Measurements from ENCODE around the gene DPP6. TPM values are rescaled to one million over a fixed set of nuclear protein-coding genes. Genes with fewer than 3 reads are reported as not detected.
"Not testable (repeated sequence)": the region's sequence is repeated elsewhere in the genome, so short reads cannot be mapped to it uniquely, and the experiment has no call there.

The DPP6 gene
- total RNA-seq, 4 donors from 2014 or later, result 1.8 to 33.7 (median 6.4) TPM

DNA sequence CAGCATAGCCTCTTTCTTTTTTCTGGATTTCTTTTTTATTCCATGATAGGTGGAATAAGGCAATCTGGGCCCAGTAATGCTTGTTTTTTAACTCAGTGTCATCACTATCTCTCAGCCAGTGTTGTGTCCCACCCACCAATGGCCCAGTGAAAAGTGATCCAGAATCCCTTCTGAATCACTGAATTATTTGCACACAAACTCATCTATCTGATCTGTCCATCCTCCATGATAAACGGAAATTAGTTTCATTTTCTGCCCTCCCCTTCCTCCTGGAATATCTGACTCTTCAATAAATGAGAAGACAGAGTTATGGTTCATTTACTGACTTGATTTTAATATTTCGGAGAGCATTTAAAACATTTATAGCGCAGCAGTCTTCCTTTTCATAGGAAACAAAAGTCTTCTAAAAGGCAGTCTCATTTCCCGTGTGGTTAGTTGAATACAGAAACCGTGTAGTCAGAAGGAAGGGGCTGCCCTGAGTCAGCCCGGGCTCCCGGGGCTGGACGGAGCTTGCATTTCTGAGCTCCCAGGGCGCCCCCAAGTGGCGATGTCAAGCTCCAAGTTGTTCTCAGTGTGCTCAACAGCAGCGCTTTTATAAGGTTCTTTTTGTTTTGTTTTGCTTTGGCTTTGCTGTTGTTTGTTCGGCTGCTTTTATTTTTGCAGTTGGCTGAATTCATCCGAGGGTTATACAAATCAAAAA is 12.6 kb upstream of the DPP6 start:
- intact Hi-C loops (cut with DNase I; ENCODE audit: low total_unique reads); H3K27me3 ChIP-seq; H3K4me3 ChIP-seq; H3K9me3 ChIP-seq; H3K27ac ChIP-seq; in situ Hi-C loops (cut with MboI; ENCODE audit: low pct_ligation_motif_present in 1 of 4, low pct_unique_long_range_greater_than_20kb in 1 of 4, low sequenced_read_pairs in 3 of 4); H3K36me3 ChIP-seq; H3K4me1 ChIP-seq: not testable (repeated sequence)
- peak; percentile 21 for DNase-seq
- 2% methylated on average over 8 of the region's 13 CpGs; no CpG with 5 or more reads in 1 of the 2 donors for WGBS, 2 donors (ENCODE audit: low coverage in 1 of 2)
- TF ChIP-seq, protein P1, sequence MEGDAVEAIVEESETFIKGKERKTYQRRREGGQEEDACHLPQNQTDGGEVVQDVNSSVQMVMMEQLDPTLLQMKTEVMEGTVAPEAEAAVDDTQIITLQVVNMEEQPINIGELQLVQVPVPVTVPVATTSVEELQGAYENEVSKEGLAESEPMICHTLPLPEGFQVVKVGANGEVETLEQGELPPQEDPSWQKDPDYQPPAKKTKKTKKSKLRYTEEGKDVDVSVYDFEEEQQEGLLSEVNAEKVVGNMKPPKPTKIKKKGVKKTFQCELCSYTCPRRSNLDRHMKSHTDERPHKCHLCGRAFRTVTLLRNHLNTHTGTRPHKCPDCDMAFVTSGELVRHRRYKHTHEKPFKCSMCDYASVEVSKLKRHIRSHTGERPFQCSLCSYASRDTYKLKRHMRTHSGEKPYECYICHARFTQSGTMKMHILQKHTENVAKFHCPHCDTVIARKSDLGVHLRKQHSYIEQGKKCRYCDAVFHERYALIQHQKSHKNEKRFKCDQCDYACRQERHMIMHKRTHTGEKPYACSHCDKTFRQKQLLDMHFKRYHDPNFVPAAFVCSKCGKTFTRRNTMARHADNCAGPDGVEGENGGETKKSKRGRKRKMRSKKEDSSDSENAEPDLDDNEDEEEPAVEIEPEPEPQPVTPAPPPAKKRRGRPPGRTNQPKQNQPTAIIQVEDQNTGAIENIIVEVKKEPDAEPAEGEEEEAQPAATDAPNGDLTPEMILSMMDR (IDR thresholded peaks at IDR 0.05), result peak in 1 of 5 experiments; percentile 7

DNA sequence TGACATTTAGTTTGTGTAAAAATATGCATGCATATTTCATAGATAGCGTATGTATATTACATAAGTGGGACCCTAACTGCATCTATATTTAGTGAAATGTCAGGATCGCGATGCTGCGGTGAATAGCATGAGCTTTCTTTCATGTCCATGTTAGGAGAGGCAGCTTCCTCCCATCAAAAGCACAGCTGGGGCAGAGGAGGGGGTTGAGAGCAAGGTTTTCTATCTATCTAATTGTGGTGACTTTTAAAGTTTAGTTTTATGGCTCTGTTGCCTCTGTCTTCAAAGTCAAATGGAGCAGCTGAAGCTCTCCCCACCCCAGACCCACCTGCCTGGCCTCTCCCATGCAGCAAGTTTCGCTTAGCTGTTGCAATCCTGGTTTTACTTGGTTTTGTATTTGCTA is 1.8 kb upstream of the DPP6 start:
- in situ Hi-C loops (cut with MboI; ENCODE audit: low pct_ligation_motif_present in 1 of 4, low pct_unique_long_range_greater_than_20kb in 1 of 4, low sequenced_read_pairs in 3 of 4); H3K36me3 ChIP-seq; H3K9me3 ChIP-seq; H3K4me3 ChIP-seq; H3K27ac ChIP-seq; intact Hi-C loops (cut with DNase I; ENCODE audit: low total_unique reads); H3K4me1 ChIP-seq; DNase-seq: not testable (repeated sequence)
- peaks cover 11% of the 10 kb centered on the region for H3K27me3 ChIP-seq
- WGBS, 2 donors (ENCODE audit: low coverage in 1 of 2), result 84 to 92% methylated on average over 2 to 5 of the region's 5 CpGs

DNA sequence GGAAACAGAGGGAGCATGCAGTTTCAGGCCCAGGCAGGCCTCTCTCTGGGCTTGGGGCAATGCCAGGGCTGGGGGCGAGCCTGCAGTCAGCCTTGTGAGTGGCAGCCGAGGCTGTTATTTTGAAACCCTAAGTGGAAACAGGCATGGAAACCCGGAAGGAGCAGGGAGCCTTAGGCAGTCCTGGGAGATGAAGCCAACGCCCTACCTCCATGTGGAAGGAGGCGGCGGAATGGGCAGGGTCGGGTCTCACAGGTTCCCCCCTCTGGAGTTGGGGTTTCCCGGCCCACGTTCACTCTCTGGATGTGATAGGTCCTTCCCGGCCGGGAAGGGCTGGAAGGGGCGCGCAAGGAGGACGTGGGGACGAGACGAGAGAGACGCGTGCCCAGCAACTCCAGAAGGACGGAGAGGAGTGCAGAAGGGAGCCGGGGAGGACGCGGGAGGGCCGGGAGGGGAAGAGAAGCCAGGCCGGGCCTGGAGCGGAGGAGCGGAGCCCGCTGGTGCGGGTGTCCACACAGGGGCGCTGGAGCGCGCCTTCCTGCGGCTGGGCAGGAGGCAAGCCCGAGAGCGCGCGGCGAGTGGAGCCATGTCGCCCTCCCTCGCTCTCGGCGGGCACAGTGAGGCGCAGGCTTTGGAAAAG is 1.1 kb upstream of the DPP6 start:
- H3K36me3 ChIP-seq; in situ Hi-C loops (cut with MboI; ENCODE audit: low pct_ligation_motif_present in 1 of 4, low pct_unique_long_range_greater_than_20kb in 1 of 4, low sequenced_read_pairs in 3 of 4); H3K4me1 ChIP-seq; H3K9me3 ChIP-seq; intact Hi-C loops (cut with DNase I; ENCODE audit: low total_unique reads); DNase-seq; H3K4me3 ChIP-seq; H3K27ac ChIP-seq: not testable (repeated sequence)
- H3K27me3 ChIP-seq, result peaks cover 11% of the 10 kb centered on the region
- WGBS, 2 donors (ENCODE audit: low coverage in 1 of 2), result 27% methylated on average over 6 of the region's 42 CpGs; no CpG with 5 or more reads in 1 of the 2 donors

DNA sequence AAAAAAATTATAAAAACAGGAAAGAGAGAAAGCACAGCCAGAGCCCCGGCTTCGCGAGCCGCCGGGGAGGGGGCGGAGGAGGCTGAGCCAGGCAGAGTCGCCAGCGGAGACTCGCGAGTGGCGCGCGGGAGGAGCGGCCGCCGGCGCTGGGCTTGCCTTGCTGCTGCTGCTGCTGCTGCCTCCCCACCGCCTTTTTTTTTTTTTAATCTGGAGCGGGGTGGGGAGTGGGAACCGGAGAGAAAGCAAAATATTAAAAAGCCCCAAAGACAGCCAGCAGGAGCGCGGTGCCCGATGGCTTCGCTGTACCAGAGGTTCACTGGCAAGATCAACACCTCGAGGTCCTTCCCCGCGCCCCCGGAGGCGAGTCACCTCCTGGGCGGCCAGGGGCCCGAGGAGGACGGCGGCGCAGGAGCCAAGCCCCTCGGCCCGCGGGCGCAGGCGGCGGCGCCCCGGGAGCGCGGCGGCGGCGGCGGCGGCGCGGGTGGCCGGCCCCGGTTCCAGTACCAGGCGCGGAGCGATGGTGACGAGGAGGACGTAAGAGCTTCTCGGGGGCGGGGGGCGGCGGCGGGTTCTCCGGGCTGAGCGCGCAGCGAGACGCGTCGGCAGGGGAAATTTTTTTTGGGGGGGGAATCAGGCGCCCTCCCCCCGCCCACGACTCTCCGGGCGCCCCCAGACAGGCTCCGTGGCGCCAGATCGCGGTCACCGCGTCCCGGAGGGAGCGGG is 493 bp downstream of the DPP6 start:
- H3K4me3 ChIP-seq; in situ Hi-C loops (cut with MboI; ENCODE audit: low pct_ligation_motif_present in 1 of 4, low pct_unique_long_range_greater_than_20kb in 1 of 4, low sequenced_read_pairs in 3 of 4); intact Hi-C loops (cut with DNase I; ENCODE audit: low total_unique reads); H3K27ac ChIP-seq; H3K4me1 ChIP-seq; H3K36me3 ChIP-seq; H3K9me3 ChIP-seq; DNase-seq: not testable (repeated sequence)
- H3K27me3 ChIP-seq, result peaks cover 11% of the 10 kb centered on the region
- WGBS, 2 donors (ENCODE audit: low coverage in 1 of 2), result 21 to 30% methylated on average over 18 to 51 of the region's 83 CpGs

DNA sequence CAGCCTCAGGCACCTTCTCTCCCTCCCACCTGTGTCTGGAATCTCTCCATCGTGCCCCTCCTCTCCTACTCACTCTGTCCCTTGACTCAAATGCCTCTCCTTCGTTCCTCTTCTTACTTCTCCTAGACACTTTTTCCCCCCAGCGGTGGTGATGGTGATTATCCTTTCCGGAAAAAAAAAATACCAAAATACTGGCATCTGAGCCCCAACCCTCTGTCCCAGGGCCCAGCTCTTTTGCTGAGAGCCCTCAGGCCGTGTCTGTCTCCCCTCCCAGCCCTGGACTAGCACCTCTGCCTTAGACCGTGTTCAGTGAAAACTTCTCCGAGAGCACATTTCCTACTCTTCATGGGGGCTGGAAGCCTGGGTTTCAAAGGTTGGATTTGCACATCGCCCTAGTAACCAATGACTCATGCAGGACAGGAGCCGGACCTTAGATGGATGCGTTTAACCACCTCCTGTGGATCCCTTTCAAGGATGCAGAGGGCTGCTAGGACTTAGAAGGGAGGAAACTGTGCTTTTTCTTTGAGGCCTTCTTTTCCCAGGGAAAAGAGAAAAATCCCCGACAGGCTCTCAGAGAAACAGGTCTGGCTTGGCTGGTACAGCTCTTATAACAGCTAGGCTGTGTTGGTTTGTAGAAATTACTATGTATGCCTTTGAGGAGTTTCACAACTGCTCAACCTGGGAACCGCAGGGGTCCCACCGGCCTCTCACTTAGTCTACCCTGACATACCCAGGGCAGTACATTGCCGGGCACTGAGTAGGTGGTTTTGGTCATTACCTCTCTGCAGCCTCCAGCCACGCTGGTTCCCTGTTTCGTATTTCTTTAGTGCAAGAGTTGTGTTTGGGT is 1.5 kb downstream of the DPP6 start:
- H3K4me1 ChIP-seq; H3K27ac ChIP-seq; H3K36me3 ChIP-seq; H3K9me3 ChIP-seq; H3K4me3 ChIP-seq; DNase-seq; intact Hi-C loops (cut with DNase I; ENCODE audit: low total_unique reads); in situ Hi-C loops (cut with MboI; ENCODE audit: low pct_ligation_motif_present in 1 of 4, low pct_unique_long_range_greater_than_20kb in 1 of 4, low sequenced_read_pairs in 3 of 4): not testable (repeated sequence)
- H3K27me3 ChIP-seq, result peaks cover 11% of the 10 kb centered on the region
- WGBS, 2 donors (ENCODE audit: low coverage in 1 of 2), result 31 to 61% methylated on average over 8 to 11 of the region's 16 CpGs

DNA sequence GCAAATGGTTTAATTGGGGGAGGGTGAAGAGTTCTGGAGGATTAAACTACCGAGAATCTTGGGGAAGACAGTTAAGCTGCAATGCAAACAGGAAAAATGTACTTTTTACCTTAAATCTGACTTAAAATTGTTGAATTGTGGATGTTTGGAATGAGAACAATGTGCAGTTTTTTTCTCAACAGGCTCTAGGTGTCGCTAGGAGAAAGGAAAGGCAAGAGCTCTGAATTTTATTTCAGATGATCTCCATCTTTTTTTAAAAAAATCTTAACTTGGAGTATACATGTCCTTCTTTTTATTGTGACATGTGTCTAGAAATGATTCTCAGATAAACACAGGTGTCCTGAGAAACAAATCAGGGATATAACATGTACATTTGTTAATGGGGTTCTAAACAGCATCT is 2.5 kb downstream of the DPP6 start:
- intact Hi-C loops (cut with DNase I; ENCODE audit: low total_unique reads); H3K27ac ChIP-seq; in situ Hi-C loops (cut with MboI; ENCODE audit: low pct_ligation_motif_present in 1 of 4, low pct_unique_long_range_greater_than_20kb in 1 of 4, low sequenced_read_pairs in 3 of 4); H3K9me3 ChIP-seq; H3K4me1 ChIP-seq; DNase-seq; H3K4me3 ChIP-seq; H3K36me3 ChIP-seq: not testable (repeated sequence)
- H3K27me3 ChIP-seq, result peaks cover 11% of the 10 kb centered on the region
- 29% methylated on average over 2 of the region's 2 CpGs; no CpG with 5 or more reads in 1 of the 2 donors for WGBS, 2 donors (ENCODE audit: low coverage in 1 of 2)

DNA sequence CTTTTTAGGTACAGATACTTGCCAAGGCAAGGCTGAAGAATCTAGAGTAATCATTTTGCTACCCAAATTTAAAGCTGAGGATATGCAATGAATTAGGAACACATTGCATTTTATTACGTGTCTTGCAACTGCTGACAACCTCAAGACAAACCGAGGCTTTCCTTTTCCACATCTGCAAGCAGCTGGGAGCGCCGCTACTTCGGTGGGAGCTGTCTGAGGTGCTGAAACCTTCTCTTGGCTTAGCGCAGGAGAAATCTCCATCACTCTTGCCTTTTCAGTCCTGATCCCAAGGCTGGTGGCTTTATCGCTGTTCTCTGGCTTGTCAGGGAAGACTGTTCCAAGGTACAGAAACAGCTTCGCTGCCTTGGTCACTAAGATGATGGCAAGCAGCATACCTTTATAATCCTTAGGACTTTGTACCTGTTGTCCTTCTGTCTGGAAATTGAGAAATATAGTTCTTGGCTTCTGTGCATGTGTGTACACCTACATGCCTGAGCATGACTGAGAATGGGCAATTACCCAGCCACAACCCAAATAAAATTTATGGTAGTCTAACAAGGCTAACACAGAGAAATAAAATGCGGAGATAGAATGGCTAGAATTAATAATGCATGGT is 3.4 kb downstream of the DPP6 start:
- H3K36me3 ChIP-seq; intact Hi-C loops (cut with DNase I; ENCODE audit: low total_unique reads); H3K4me1 ChIP-seq; in situ Hi-C loops (cut with MboI; ENCODE audit: low pct_ligation_motif_present in 1 of 4, low pct_unique_long_range_greater_than_20kb in 1 of 4, low sequenced_read_pairs in 3 of 4); H3K4me3 ChIP-seq; H3K9me3 ChIP-seq; H3K27ac ChIP-seq: not testable (repeated sequence)
- peaks cover 11% of the 10 kb centered on the region for H3K27me3 ChIP-seq
- DNase-seq, result peak; percentile 21
- WGBS, 2 donors (ENCODE audit: low coverage in 1 of 2), result 17 to 19% methylated on average over 2 to 9 of the region's 9 CpGs

DNA sequence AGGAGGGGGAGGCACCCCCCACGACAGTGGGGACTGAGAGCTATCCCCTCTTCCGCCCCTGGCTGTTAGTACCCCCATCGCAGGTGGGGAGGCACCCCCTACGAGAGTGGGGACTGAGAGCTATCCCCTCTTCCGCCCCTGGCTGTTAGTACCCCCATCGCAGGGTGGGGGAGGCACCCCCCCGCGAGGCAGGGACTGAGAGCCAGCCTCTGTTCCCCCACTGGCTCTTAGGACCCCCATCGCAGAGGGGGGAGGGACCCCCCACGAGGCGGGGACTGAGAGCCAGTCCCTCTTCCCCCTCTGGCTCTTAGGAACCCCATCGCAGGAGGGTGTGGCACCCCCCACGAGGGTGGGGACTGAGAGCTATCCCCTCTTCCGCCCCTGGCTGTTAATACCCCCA is 6.6 kb downstream of the DPP6 start:
- in situ Hi-C loops (cut with MboI; ENCODE audit: low pct_ligation_motif_present in 1 of 4, low pct_unique_long_range_greater_than_20kb in 1 of 4, low sequenced_read_pairs in 3 of 4); H3K9me3 ChIP-seq; H3K27me3 ChIP-seq; H3K27ac ChIP-seq; H3K4me1 ChIP-seq; intact Hi-C loops (cut with DNase I; ENCODE audit: low total_unique reads); H3K36me3 ChIP-seq; DNase-seq; H3K4me3 ChIP-seq: not testable (repeated sequence)
- no CpG with 5 or more reads among the region's 14 CpGs for WGBS, 2 donors (ENCODE audit: low coverage in 1 of 2)

DNA sequence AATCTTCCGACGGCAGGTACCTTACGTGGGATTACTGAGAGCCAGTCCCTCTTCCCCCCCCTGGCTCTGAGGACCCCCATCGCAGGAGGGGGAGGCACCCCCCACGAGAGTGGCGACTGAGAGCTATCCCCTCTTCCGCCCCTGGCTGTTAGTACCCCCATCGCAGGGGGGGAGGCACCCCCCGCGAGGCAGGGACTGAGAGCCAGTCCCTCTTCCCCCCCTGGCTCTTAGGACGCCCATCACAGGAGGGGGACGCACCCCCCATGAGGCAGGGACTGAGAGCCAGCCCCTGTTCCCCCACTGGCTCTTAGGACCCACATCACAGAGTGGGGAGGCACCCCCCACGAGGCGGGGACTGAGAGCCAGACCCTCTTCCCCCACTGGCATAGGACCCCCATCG is 8.4 kb downstream of the DPP6 start:
- H3K9me3 ChIP-seq; intact Hi-C loops (cut with DNase I; ENCODE audit: low total_unique reads); H3K27me3 ChIP-seq; H3K36me3 ChIP-seq; H3K4me1 ChIP-seq; H3K4me3 ChIP-seq; H3K27ac ChIP-seq; in situ Hi-C loops (cut with MboI; ENCODE audit: low pct_ligation_motif_present in 1 of 4, low pct_unique_long_range_greater_than_20kb in 1 of 4, low sequenced_read_pairs in 3 of 4); DNase-seq: not testable (repeated sequence)
- 80% methylated on average over 5 of the region's 15 CpGs; no CpG with 5 or more reads in 1 of the 2 donors for WGBS, 2 donors (ENCODE audit: low coverage in 1 of 2)

All from transverse colon (tissue), 4 donors.